Gastrocnemius medialis (tissue), 4 donors: Measurements from ENCODE around the gene BEAN1. TPM values are rescaled to one million over a fixed set of nuclear protein-coding genes. Genes with fewer than 3 reads are reported as not detected.
A peak's percentile ranks its signal among the peaks of the same experiment; 100 is the strongest.

Source experiments
- ATAC-seq, 2 donors: fragments of 150-250 bp; one replicate each; pipeline ENCODE4 v1.9.1; 2016
- DNase-seq, 2 donors: peaks; one replicate each; pipeline ENCODE4 v3.0.0-alpha.2; 2019
- H3K27ac ChIP-seq, 4 donors: fragments of 200-600 bp; sonication (generic); 1 replicate in 1 of 4; 2 replicates in 3 of 4; pipeline ENCODE4 v1.5.1; 2016 to 2018; ENCODE audit warnings: mild to moderate bottlenecking in 2 of 4, moderate library complexity in 1 of 4
- H3K27me3 ChIP-seq, 3 donors: fragments of 200-600 bp; sonication (generic) in 2 of 3; 1 replicate in 1 of 3; 2 replicates in 2 of 3; pipeline versions ENCODE4 v1.5.1 to v1.6.0; 2016 to 2019; ENCODE audit warnings: mild to moderate bottlenecking in 1 of 3, moderate library complexity in 1 of 3
- H3K36me3 ChIP-seq, 2 donors: fragments of 200-600 bp; sonication (generic) in 1 of 2; one replicate each; pipeline ENCODE4 v1.5.1; 2017 to 2018
- H3K4me1 ChIP-seq, 2 donors: fragments of 200-600 bp; sonication (generic) in 1 of 2; one replicate each; pipeline ENCODE4 v1.5.1; 2016 to 2017; ENCODE audit warnings: mild to moderate bottlenecking in 2 of 2
- H3K4me3 ChIP-seq, 4 donors: fragments of 200-600 bp; sonication (generic) in 3 of 4; 1 replicate in 1 of 4; 2 replicates in 3 of 4; pipeline ENCODE4 v1.5.1; 2016 to 2019; ENCODE audit warnings: mild to moderate bottlenecking in 2 of 4
- H3K9me3 ChIP-seq, 3 donors: fragments of 200-600 bp; sonication (generic) in 2 of 3; 1 replicate in 1 of 3; 2 replicates in 2 of 3; pipeline ENCODE4 v1.5.1; 2016 to 2019
- POLR2A ChIP-seq, 2 donors: fragments of 450-650 bp; IDR thresholded peaks; one replicate each; pipeline ENCODE4 v1.6.1; 2017; ENCODE audit warnings: antibody characterized with exemption in 2 of 2, mild to moderate bottlenecking in 2 of 2, moderate library complexity in 2 of 2
- in situ Hi-C, 4 donors: fragments of 200-750 bp; cut with MboI; loops; one replicate each; pipeline versions ENCODE4 v1.15.0 to v1.8.0; 2017; ENCODE audit warnings: low sequenced_read_pairs in 4 of 4
- intact Hi-C: fragments of 100-400 bp; cut with DNase I; formaldehyde crosslinking; loops from one replicate; pipeline ENCODE4 v1.15.1; 2023; ENCODE audit warnings: low total_unique reads
- total RNA-seq, 4 donors: library from RNA; depleted of rRNA; stranded (reverse); fragments of >200 nt; gene quantifications; one replicate each; pipeline versions ENCODE4 v1.1.0 to v1.2.3, GENCODE V29; 2016
- TF ChIP-seq, protein P1 (sequence below), 5 experiments: fragments of 450-650 bp in 3 of 5; fragments of 200-600 bp in 2 of 5; sonication (generic) in 2 of 5; IDR thresholded peaks in 4 of 5; conservative IDR thresholded peaks in 1 of 5; 1 replicate in 4 of 5; 2 replicates in 1 of 5; pipeline ENCODE4 v1.5.1; 2016 to 2019; ENCODE audit warnings: antibody characterized with exemption in 5 of 5, mild to moderate bottlenecking in 3 of 5, moderate library complexity in 3 of 5

Gene BEAN1
- total RNA-seq, 4 donors from 2014 or later = not detected

DNA sequence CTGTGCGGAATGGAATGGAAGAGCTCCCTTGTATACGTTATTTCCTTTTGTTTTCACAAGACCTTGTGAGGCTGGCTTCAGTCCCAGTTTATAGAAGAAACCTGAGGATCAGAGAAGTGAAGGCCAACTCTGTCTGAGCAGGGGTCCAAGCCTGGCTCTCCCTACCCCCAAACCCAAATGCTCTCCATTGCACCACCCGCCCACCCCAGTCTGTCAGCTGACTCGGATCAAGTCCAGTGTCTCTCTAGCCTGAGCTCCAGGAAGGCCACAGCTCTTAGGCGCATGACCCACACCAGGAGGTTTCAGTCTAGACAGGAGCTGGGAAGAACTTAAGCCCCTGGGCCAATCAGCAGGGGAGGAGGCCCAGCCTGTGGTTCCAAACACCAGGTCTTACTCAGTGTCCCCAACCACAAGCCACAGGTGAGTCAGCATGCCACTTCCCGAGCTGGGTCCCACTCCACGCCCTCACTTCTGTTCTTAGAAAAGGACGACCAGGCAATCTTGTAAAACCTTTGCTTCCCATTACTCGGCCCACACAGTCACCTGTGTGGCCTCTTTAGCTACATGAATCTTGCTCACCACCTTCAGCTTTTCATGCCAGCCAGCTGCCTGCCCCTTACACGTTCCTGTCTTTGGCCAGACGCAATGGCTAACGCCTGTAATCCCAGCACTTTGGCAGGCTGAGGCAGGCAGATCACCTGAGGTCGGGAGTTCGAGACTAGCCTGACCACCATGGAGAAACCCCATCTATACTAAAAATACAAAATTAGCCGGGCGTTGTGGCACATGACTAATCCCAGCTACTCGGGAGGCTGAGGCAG is 95.1 kb downstream of the BEAN1 start:
- H3K27me3 ChIP-seq = no peaks in the 10 kb centered on the region
- DNase-seq (no peak), ATAC-seq (peak in 1 of 2 donors; percentile 31)
- no peaks in the 10 kb centered on the region for H3K9me3 ChIP-seq
- peak in 1 of 2 donors; percentile 6 for TF ChIP-seq POLR2A (IDR thresholded peaks at IDR 0.05)
- TF ChIP-seq, protein P1, sequence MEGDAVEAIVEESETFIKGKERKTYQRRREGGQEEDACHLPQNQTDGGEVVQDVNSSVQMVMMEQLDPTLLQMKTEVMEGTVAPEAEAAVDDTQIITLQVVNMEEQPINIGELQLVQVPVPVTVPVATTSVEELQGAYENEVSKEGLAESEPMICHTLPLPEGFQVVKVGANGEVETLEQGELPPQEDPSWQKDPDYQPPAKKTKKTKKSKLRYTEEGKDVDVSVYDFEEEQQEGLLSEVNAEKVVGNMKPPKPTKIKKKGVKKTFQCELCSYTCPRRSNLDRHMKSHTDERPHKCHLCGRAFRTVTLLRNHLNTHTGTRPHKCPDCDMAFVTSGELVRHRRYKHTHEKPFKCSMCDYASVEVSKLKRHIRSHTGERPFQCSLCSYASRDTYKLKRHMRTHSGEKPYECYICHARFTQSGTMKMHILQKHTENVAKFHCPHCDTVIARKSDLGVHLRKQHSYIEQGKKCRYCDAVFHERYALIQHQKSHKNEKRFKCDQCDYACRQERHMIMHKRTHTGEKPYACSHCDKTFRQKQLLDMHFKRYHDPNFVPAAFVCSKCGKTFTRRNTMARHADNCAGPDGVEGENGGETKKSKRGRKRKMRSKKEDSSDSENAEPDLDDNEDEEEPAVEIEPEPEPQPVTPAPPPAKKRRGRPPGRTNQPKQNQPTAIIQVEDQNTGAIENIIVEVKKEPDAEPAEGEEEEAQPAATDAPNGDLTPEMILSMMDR (IDR thresholded peaks at IDR 0.05 in 4 of 5, conservative IDR thresholded peaks at IDR 0.05 in 1 of 5) = no peak
- in situ Hi-C loops = no loop called here
- H3K36me3 ChIP-seq = peaks cover 0 to 7% of the 10 kb centered on the region in 2 donors
- peak overlapping the region; percentile 50 to 70 (median 60) for H3K27ac ChIP-seq
- peaks cover 37 to 66% of the 10 kb centered on the region in 2 donors for H3K4me1 ChIP-seq
- intact Hi-C loops = no loop called here
- no peak overlapping the region for H3K4me3 ChIP-seq

DNA sequence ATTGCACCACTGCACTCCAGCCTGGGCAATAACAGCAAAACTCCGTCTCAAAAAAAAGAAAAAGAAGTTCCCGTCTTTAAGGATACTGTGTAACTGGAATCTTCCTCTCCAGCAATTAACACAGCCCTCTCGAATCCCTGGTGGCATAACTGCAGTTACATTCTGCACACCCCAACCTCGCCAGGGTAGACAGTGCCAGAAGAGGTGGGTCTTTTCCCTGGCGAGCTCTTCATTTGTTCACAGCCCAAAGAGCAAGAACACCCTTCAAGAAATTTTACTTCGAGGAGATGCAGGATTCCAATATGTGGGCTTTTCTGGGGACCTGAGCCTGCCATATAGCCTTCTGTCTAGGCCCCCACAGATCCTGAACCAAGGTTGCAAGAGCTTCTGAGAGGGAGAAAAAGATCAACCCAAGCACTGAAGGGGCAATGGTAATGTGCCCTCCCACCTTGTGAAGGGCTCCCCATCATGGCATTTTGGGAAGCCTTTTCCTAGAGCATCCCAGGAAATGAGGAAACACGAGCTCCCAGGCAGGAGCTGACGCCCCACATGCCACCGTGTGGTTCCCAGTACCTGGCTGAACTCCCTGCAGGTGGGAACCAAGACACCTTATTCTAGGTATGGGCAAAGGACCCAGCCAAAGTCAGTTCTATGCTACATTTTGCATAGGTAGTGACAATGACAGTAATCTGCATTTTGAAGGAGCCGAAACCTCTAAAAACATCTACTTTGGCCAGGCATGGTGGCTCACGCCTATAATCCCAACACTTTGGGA is 95.9 kb downstream of the BEAN1 start:
- peak overlapping the region; percentile 53 to 70 (median 60) for H3K27ac ChIP-seq

DNA sequence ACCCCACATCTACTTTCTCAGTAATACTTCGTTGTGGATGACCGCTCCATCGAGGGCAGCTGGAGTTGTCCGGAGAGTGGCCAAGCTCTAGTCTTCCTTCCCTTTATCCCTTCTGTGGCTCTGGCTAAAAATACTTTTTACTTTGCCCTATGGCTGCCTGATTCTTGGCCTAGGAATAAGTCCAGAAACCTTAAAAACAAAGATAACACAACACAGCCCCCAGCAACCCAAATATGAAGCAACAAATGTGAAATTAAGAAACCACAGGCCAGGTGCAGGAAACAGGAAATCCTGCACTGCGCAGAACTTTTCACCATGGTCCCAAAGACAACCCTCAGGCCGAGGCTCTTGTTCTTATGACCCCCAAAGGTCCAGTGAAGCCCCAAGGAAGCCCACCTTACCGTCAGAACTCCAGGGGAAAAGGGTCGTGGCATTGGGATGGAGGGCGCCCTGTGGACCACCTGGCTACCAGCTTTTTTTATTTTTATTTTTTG is 96.8 kb downstream of the BEAN1 start:
- TF ChIP-seq POLR2A (IDR thresholded peaks at IDR 0.05) = no peak
- TF ChIP-seq, protein P1 (IDR thresholded peaks at IDR 0.05 in 4 of 5, conservative IDR thresholded peaks at IDR 0.05 in 1 of 5) = no peak
- ATAC-seq (no peak), DNase-seq (no peak)
- Histone ChIP-seq H3K27me3 (no peaks in the 10 kb centered on the region), H3K4me1 (peaks cover 27 to 56% of the 10 kb centered on the region in 2 donors), H3K27ac (peak overlapping the region; percentile 53 to 70 (median 60)), H3K9me3 (no peaks in the 10 kb centered on the region), H3K4me3 (no peak overlapping the region), H3K36me3 (peaks cover 0 to 23% of the 10 kb centered on the region in 2 donors)
- in situ Hi-C loops = no loop called here
- intact Hi-C loops = no loop called here

More for the DNA sequence above, 95.9 kb downstream of the BEAN1 start:
- H3K4me3 ChIP-seq = no peak overlapping the region
- no peaks in the 10 kb centered on the region for H3K27me3 ChIP-seq
- H3K9me3 ChIP-seq = no peaks in the 10 kb centered on the region
- intact Hi-C loops (no loop called here), in situ Hi-C loops (no loop called here)
- peaks cover 30 to 61% of the 10 kb centered on the region in 2 donors for H3K4me1 ChIP-seq
- TF ChIP-seq, protein P1 (IDR thresholded peaks at IDR 0.05 in 4 of 5, conservative IDR thresholded peaks at IDR 0.05 in 1 of 5) = no peak
- TF ChIP-seq POLR2A (IDR thresholded peaks at IDR 0.05) = no peak
- peak in 1 of 2 donors; percentile 10 for ATAC-seq
- peaks cover 0 to 15% of the 10 kb centered on the region in 2 donors for H3K36me3 ChIP-seq
- DNase-seq = no peak

DNA sequence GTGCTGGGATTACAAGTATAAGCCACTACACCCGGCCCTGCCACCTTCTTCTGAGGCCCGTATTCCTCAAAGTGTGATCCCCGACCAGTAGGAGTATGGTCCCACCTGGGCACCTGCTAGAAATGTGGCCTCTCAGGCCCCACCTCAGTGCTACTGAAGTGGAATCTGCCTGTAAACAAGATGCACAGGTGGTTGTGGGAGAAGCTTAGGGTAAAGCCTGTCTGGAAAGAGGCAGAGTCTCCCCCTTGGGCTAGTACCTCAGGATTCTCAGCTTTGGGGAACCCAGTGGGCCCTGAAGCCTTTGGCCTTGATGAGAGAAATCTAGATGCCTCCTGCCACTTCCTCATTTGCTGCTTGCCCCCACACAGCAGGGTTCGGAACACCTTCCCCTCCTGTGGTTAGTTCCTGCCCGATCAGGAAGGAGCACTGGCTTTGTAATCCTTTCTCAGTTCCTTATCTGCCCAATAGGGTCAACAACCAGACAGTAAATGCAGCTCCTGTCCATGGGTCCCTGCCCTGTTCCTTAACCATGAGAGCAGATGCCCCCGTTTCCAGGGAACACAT is 97.6 kb downstream of the BEAN1 start:
- H3K4me1 ChIP-seq = peaks cover 27 to 52% of the 10 kb centered on the region in 2 donors
- DNase-seq (no peak), ATAC-seq (no peak)
- intact Hi-C loops (no loop called here), in situ Hi-C loops (no loop called here)
- H3K4me3 ChIP-seq = no peak overlapping the region
- H3K27me3 ChIP-seq = no peaks in the 10 kb centered on the region
- TF ChIP-seq, protein P1 (IDR thresholded peaks at IDR 0.05 in 4 of 5, conservative IDR thresholded peaks at IDR 0.05 in 1 of 5) = no peak
- no peak for TF ChIP-seq POLR2A (IDR thresholded peaks at IDR 0.05)
- H3K9me3 ChIP-seq = no peaks in the 10 kb centered on the region
- H3K36me3 ChIP-seq = peaks cover 0 to 31% of the 10 kb centered on the region in 2 donors
- H3K27ac ChIP-seq = peak overlapping the region in 3 of 4 donors; percentile 56 to 70 (median 65)
